ENCODE data around the gene ERC2. TPM values are rescaled to one million over a fixed set of nuclear protein-coding genes. Genes with fewer than 3 reads are reported as not detected.

The ERC2 gene
- total RNA-seq, 3 donors from 2014 or later: 0.64 to 7.3 (median 1.3) TPM

DNA sequence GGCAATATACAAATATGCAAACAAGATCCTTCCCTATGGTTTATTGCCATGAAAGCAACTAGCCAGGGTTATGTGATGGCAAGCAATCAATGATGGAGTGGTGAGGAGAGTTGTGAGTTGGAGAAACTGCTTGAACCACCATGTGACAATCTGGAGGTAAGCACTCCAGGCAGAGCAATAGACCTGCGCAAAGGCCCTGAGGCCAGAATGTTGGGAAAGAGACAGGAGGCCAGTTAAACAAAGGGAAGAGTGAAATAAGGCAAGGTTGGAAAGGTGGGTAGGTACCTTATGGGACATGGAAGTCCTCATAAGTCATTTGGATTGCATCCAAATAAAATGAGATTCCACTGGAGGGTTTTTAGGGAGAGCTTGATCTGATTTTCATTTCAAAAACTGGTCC lies 901.1 kb downstream of the ERC2 start:
- TF ChIP-seq, protein P1, sequence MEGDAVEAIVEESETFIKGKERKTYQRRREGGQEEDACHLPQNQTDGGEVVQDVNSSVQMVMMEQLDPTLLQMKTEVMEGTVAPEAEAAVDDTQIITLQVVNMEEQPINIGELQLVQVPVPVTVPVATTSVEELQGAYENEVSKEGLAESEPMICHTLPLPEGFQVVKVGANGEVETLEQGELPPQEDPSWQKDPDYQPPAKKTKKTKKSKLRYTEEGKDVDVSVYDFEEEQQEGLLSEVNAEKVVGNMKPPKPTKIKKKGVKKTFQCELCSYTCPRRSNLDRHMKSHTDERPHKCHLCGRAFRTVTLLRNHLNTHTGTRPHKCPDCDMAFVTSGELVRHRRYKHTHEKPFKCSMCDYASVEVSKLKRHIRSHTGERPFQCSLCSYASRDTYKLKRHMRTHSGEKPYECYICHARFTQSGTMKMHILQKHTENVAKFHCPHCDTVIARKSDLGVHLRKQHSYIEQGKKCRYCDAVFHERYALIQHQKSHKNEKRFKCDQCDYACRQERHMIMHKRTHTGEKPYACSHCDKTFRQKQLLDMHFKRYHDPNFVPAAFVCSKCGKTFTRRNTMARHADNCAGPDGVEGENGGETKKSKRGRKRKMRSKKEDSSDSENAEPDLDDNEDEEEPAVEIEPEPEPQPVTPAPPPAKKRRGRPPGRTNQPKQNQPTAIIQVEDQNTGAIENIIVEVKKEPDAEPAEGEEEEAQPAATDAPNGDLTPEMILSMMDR (IDR thresholded peaks at IDR 0.05): no peak
- TF ChIP-seq POLR2AphosphoS5 (IDR thresholded peaks at IDR 0.05) (no peak), POLR2A (IDR thresholded peaks at IDR 0.05) (no peak)
- Histone ChIP-seq H3K27me3 (no peaks in the 10 kb centered on the region), H3K36me3 (no peaks in the 10 kb centered on the region), H3K27ac (no peak overlapping the region), H3K4me1 (peaks cover 0 to 3% of the 10 kb centered on the region in 2 donors), H3K4me3 (no peak overlapping the region), H3K9me3 (no peaks in the 10 kb centered on the region)
- DNase-seq (ENCODE audit: low spot score in 2 of 2): no peak
- intact Hi-C loops (cut with DNase I; ENCODE audit: low total_unique reads): no loop called here

DNA sequence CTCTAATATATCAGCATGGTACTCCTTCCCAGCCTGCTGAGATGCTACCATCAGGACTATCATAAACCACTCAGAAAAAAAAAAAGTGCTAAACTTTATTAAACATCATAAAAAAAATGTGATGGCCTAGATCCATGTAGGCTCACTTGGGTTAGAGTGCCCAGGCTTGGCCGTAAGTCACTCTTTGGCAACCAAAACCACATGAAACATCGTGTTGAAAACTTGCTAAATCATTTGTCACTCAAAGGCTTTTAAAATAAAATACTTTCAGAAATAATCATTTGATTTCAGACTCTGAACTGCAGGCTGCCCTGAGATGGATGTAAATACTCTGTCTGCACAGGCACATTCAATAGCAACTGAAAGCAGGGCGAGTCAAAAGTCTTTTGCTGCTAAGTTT lies 902.7 kb downstream of the ERC2 start:
- TF ChIP-seq, protein P1 (IDR thresholded peaks at IDR 0.05): no peak
- no peak for TF ChIP-seq POLR2A (IDR thresholded peaks at IDR 0.05)
- TF ChIP-seq POLR2AphosphoS5 (IDR thresholded peaks at IDR 0.05): no peak
- no peak overlapping the region for H3K4me3 ChIP-seq
- no peaks in the 10 kb centered on the region for H3K36me3 ChIP-seq
- DNase-seq (ENCODE audit: low spot score in 2 of 2): no peak
- no peaks in the 10 kb centered on the region for H3K4me1 ChIP-seq
- intact Hi-C loops (cut with DNase I; ENCODE audit: low total_unique reads): no loop called here
- no peak overlapping the region for H3K27ac ChIP-seq
- H3K9me3 ChIP-seq: no peaks in the 10 kb centered on the region
- no peaks in the 10 kb centered on the region for H3K27me3 ChIP-seq

DNA sequence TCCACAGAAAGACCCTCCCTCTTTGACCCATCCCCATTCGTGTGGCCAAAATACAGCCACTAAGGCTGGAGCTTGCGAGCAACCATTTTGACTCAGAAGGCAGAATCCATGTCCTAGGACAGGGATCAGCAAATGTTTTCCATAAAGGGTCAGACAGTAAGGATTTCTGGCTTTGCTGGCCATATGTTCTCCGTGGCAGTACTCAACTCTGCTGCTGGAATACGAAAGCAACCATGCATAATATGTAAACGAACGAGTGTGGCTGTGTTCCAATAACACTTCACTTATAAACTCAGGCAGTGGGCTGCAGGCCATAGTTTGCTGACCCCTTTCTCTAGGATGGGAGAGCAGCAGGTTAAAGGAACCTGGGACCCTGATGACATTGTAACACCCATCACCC lies 903.5 kb downstream of the ERC2 start:
- H3K27me3 ChIP-seq: no peaks in the 10 kb centered on the region
- no peaks in the 10 kb centered on the region for H3K36me3 ChIP-seq
- H3K27ac ChIP-seq: no peak overlapping the region
- H3K4me3 ChIP-seq: no peak overlapping the region
- TF ChIP-seq POLR2AphosphoS5 (IDR thresholded peaks at IDR 0.05): no peak
- no peak for TF ChIP-seq POLR2A (IDR thresholded peaks at IDR 0.05)
- TF ChIP-seq, protein P1 (IDR thresholded peaks at IDR 0.05): no peak
- no peaks in the 10 kb centered on the region for H3K4me1 ChIP-seq
- intact Hi-C loops (cut with DNase I; ENCODE audit: low total_unique reads): no loop called here
- no peak for DNase-seq (ENCODE audit: low spot score in 2 of 2)
- no peaks in the 10 kb centered on the region for H3K9me3 ChIP-seq

DNA sequence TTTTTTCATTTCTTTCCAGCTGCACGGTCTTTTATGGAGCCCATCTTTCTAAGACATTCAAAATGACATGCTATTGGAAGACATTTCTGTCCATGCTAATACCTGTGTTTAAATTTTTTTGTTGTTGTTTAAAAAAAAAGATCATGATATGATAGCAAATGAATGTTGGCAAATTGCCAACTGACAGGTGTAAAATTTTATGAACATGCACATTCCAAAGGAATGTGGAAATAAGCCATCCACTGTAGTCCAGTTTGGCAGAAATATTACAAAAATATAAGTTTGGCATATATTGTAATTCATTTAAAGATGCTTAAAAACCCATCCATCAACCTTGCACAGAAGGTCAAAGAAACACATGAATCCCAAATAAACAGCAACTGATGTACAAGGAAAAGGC lies 905.6 kb downstream of the ERC2 start:
- no peak for DNase-seq (ENCODE audit: low spot score in 2 of 2)
- no peaks in the 10 kb centered on the region for H3K27me3 ChIP-seq
- TF ChIP-seq, protein P1 (IDR thresholded peaks at IDR 0.05): no peak
- no peak for TF ChIP-seq POLR2A (IDR thresholded peaks at IDR 0.05)
- no peak for TF ChIP-seq POLR2AphosphoS5 (IDR thresholded peaks at IDR 0.05)
- H3K36me3 ChIP-seq: no peaks in the 10 kb centered on the region
- no peaks in the 10 kb centered on the region for H3K4me1 ChIP-seq
- no peak overlapping the region for H3K27ac ChIP-seq
- H3K4me3 ChIP-seq: no peak overlapping the region
- no peaks in the 10 kb centered on the region for H3K9me3 ChIP-seq
- intact Hi-C loops (cut with DNase I; ENCODE audit: low total_unique reads): loop anchor here (2.0 kb wide), 1 partner anchor 76 kb away; the partner anchor contains the start of gene WNT5A

DNA sequence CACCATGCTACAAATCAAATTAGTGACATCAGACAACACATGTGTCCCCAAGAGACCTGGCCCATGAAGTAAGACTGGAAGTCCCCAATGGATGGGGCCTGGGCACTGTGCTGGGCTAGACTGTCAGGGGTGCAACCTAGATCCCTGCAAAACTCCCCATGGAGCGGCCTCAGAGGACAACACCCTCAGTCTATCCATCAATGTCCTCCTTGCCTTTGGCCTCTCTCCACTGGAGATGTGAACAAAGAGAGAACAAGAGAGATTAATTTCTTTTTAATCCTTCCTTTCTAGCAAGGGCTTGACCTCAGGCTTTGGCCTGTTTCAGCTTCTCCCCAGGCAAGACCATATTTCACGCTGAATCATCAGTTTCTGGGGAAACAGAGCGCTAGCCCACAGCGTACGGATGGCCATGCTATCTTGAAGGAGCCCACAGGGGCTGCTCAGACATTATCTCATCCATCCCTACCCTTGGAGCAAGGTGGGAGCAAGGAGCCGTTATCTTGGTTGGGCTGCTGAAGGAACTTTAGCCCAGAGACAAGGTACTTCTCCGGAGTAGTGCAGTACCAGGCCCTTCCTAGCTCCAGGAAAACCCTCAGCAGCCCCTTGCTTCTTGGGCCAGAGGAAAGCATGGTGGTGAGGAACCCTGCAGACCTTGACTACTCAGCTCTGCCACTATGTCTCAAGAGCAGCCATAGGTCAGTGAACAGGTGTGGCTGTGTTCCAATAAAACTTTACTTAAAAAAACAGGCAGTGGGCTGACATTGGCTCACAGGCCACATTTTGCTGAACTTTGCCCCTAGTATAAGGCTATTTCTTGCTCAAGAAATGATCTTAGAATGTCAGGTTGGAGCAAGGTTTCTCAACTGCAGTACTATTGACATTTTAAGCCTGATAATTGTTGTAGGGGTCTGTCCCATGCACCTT lies 908.5 kb downstream of the ERC2 start:
- Histone ChIP-seq H3K4me1 (no peaks in the 10 kb centered on the region), H3K36me3 (no peaks in the 10 kb centered on the region), H3K9me3 (no peaks in the 10 kb centered on the region), H3K27me3 (no peaks in the 10 kb centered on the region), H3K4me3 (no peak overlapping the region), H3K27ac (no peak overlapping the region)
- no peak for DNase-seq (ENCODE audit: low spot score in 2 of 2)
- intact Hi-C loops (cut with DNase I; ENCODE audit: low total_unique reads): loop anchor here (1.0 kb wide), 1 partner anchor 18 kb away; no protein-coding TSS in a partner anchor
- TF ChIP-seq POLR2AphosphoS5 (IDR thresholded peaks at IDR 0.05): no peak
- no peak for TF ChIP-seq POLR2A (IDR thresholded peaks at IDR 0.05)
- TF ChIP-seq, protein P1 (IDR thresholded peaks at IDR 0.05): no peak

All from breast epithelium (tissue), 4 donors.